Measurements from ENCODE around the gene POLR1B. TPM values are rescaled to one million over a fixed set of nuclear protein-coding genes. Genes with fewer than 3 reads are reported as not detected.

POLR1B gene
- 24.4 to 30.1 TPM (median 26.2 TPM) in 5 replicates for total RNA-seq (2022; extraction: Qiagen RNA extraction; ENCODE audit: low read depth)

DNA sequence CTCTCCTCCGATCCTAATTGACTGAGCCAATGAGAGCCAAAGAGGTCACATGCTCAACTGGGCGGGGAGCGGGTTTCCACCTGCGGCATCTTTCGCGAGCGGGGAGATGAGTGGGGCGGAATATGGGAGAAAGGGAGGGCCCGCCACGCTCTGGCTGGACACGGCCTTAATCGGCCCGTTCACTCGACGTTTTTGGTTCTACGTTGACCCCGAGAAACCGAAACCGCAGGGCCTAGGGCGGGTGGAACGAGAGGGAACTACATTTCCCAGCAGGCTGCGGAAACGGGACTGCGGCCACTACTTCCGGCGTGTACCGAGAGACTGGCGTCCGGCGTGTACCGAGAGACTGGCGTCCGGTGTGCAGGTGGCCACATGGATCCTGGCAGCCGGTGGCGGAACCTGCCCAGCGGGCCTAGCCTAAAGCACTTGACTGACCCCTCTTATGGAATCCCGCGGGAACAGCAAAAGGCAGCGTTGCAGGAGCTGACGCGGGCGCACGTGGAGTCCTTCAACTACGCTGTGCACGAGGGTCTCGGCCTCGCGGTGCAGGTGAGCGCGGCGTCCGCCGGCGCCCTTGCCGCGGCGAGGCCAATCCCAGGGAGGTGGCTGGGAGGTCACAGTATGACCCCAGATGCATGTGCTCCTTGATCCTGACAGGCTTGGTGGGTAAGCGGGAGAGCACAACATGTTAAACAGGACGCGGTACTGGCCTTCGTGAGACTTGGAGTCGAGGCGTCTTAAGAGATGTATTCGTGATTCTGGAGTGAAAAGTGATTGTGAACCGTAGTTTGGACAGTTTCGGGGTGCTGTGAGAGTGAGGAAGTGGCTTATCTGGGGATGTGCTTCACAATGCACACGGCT is at the start of gene POLR1B:
Gene POLR1B (plus strand): TSS at position 343 of the 861 bp plus-strand sequence. CDS start 30 bp downstream, at position 373.

GRCh38 chr2:112584134-112584890 is 42.0 kb downstream of the POLR1B start, which contains the start of gene CHCHD5:
Gene CHCHD5 (plus strand): TSS chr2:112584609. CDS start chr2:112584648, 39 bp downstream.

Other genes with a start within 250 kb of the POLR1B start
- gene RGPD8, start 108.8 kb upstream of the POLR1B start, total RNA-seq (2022; extraction: Qiagen RNA extraction; ENCODE audit: low read depth) = 1.6 to 4.4 TPM (median 3.5 TPM) in 5 replicates
- 29.6 to 41.5 TPM (median 40.4 TPM) in 5 replicates for gene TTL, start 60.3 kb upstream of the POLR1B start, total RNA-seq (2022; extraction: Qiagen RNA extraction; ENCODE audit: low read depth)
- 54.4 to 74.6 TPM (median 63.8 TPM) in 5 replicates for gene CHCHD5, start 42.1 kb downstream of the POLR1B start, total RNA-seq (2022; extraction: Qiagen RNA extraction; ENCODE audit: low read depth)
- gene SLC20A1, start 103.5 kb downstream of the POLR1B start, total RNA-seq (2022; extraction: Qiagen RNA extraction; ENCODE audit: low read depth) = 125 to 144 TPM (median 138 TPM) in 5 replicates
- gene NT5DC4, start 178.6 kb downstream of the POLR1B start, total RNA-seq (2022; extraction: Qiagen RNA extraction; ENCODE audit: low read depth) = 0.05 to 0.13 TPM in 2 of 5 replicates, not detected in the others
- 8.6 to 19.4 TPM (median 14.2 TPM) in 5 replicates for gene CKAP2L, start 222.1 kb downstream of the POLR1B start, total RNA-seq (2022; extraction: Qiagen RNA extraction; ENCODE audit: low read depth)
- gene IL1A, start 242.0 kb downstream of the POLR1B start, total RNA-seq (2022; extraction: Qiagen RNA extraction; ENCODE audit: low read depth) = 0.10 to 0.23 TPM (median 0.12 TPM) in 5 replicates

Measured in A549 treated with RU486 at 1 μM for 4 hours (cell line).